WTC11 (cell line): ENCODE measurements around the gene LRMDA. TPM values are rescaled to one million over a fixed set of nuclear protein-coding genes. Genes with fewer than 3 reads are reported as not detected.

Source experiments
- ATAC-seq: fragments of 200-7000 bp; cut with Tn5 transposase; 2 replicates; pipeline ENCODE4 v1.10.0; 2021; ENCODE audit warnings: mild to moderate bottlenecking, moderate library complexity
- CTCF ChIA-PET: fragments of 300-600 bp; sonication (Branson Sonifier 250); formaldehyde crosslinking; loops from one replicate; lab custom pipeline; 2021; ENCODE audit warnings: antibody characterized with exemption; lab: Charles Lee
- POLR2A ChIA-PET: fragments of 350-600 bp; sonication (Branson Sonifier 250); formaldehyde crosslinking; loops from one replicate; lab custom pipeline; 2021; ENCODE audit warnings: antibody characterized with exemption; lab: Charles Lee
- DNase-seq: peaks from one replicate; pipeline ENCODE4 v3.0.0; 2021; ENCODE audit warnings: low spot score
- H3K27ac Mint-ChIP-seq: 2 replicates; pipeline ENCODE4 v1.8.0; 2021; ENCODE audit warnings: mixed read lengths
- H3K27me3 Mint-ChIP-seq: 2 replicates; pipeline ENCODE4 v1.8.0; 2021; ENCODE audit warnings: low read depth, mild to moderate bottlenecking, moderate library complexity, mixed read lengths
- H3K36me3 Mint-ChIP-seq: 2 replicates; pipeline ENCODE4 v1.8.0; 2021; ENCODE audit warnings: mixed read lengths
- H3K4me1 Mint-ChIP-seq: 2 replicates; pipeline ENCODE4 v1.8.0; 2022; ENCODE audit warnings: mixed read lengths
- H3K4me3 Mint-ChIP-seq: 2 replicates; pipeline ENCODE4 v1.8.0; 2021; ENCODE audit warnings: mild to moderate bottlenecking, moderate library complexity, mixed read lengths
- H3K9me3 Mint-ChIP-seq: 2 replicates; pipeline ENCODE4 v1.8.0; 2021; ENCODE audit warnings: mixed read lengths
- AFF4 ChIP-seq: sonication (generic); formaldehyde crosslinking; IDR thresholded peaks from 2 replicates; pipeline ENCODE4 v1.8.1; 2023; ENCODE audit warnings: mild to moderate bottlenecking, missing genetic modification reagents, borderline replicate concordance
- CREM ChIP-seq: sonication (generic); formaldehyde crosslinking; IDR thresholded peaks from 2 replicates; pipeline ENCODE4 v1.8.1; 2022; ENCODE audit warnings: mild to moderate bottlenecking, missing genetic modification reagents, moderate library complexity
- EMX1 ChIP-seq: fragments of 250-450 bp; sonication (Bioruptor Pico); IDR thresholded peaks from 2 replicates; pipeline ENCODE4 v1.8.0; 2021; ENCODE audit warnings: mild to moderate bottlenecking
- ERG ChIP-seq: fragments of 250-450 bp; sonication (Bioruptor Pico); IDR thresholded peaks from 2 replicates; pipeline ENCODE4 v1.8.0; 2021; ENCODE audit warnings: mild to moderate bottlenecking
- FOXJ3 ChIP-seq: sonication (generic); formaldehyde crosslinking; IDR thresholded peaks from 2 replicates; pipeline ENCODE4 v1.9.0; 2021; ENCODE audit warnings: missing genetic modification reagents, mild to moderate bottlenecking, borderline replicate concordance
- FOXP1 ChIP-seq: sonication (generic); formaldehyde crosslinking; IDR thresholded peaks from 2 replicates; pipeline ENCODE4 v1.8.0; 2022; ENCODE audit warnings: missing genetic modification reagents, mild to moderate bottlenecking, moderate library complexity, borderline replicate concordance
- GTF2I ChIP-seq: fragments of 250-450 bp; sonication (Bioruptor Pico); conservative IDR thresholded peaks from 2 replicates; pipeline ENCODE4 v1.4.0; 2021; ENCODE audit warnings: mild to moderate bottlenecking
- MYBL2 ChIP-seq: sonication (generic); formaldehyde crosslinking; IDR thresholded peaks from 2 replicates; pipeline ENCODE4 v1.8.1; 2023; ENCODE audit warnings: mild to moderate bottlenecking, moderate library complexity, missing genetic modification reagents
- NR2C2 ChIP-seq: sonication (generic); formaldehyde crosslinking; IDR thresholded peaks from 2 replicates; pipeline ENCODE4 v1.8.0; 2022; ENCODE audit warnings: mild to moderate bottlenecking, missing genetic modification reagents
- RORB ChIP-seq: fragments of 250-450 bp; sonication (Bioruptor Pico); IDR thresholded peaks from 2 replicates; pipeline ENCODE4 v1.9.0; 2021; ENCODE audit warnings: mild to moderate bottlenecking
- SOX15 ChIP-seq: fragments of 250-450 bp; sonication (Bioruptor Pico); IDR thresholded peaks from 2 replicates; pipeline ENCODE4 v1.9.0; 2021; ENCODE audit warnings: mild to moderate bottlenecking
- STAT6 ChIP-seq: sonication (generic); formaldehyde crosslinking; conservative IDR thresholded peaks from 2 replicates; pipeline ENCODE4 v1.8.1; 2023; ENCODE audit warnings: mild to moderate bottlenecking, low read depth, missing genetic modification reagents, moderate library complexity
- TP53 ChIP-seq: sonication (generic); formaldehyde crosslinking; IDR thresholded peaks from 2 replicates; pipeline ENCODE4 v1.8.1; 2023; ENCODE audit warnings: mild to moderate bottlenecking, missing genetic modification reagents
- USF2 ChIP-seq: sonication (generic); formaldehyde crosslinking; IDR thresholded peaks from 2 replicates; pipeline ENCODE4 v1.8.1; 2023; ENCODE audit warnings: mild to moderate bottlenecking, missing genetic modification reagents, moderate library complexity
- ZMAT4 ChIP-seq: fragments of 250-450 bp; sonication (Bioruptor Pico); IDR thresholded peaks from 2 replicates; pipeline ENCODE4 v1.9.0; 2021; ENCODE audit warnings: mild to moderate bottlenecking
- ZNF121 ChIP-seq: sonication (generic); formaldehyde crosslinking; IDR thresholded peaks from 2 replicates; pipeline ENCODE4 v1.8.0; 2023; ENCODE audit warnings: missing genetic modification reagents
- ZNF263 ChIP-seq: sonication (generic); formaldehyde crosslinking; IDR thresholded peaks from 2 replicates; pipeline ENCODE4 v1.8.1; 2022; ENCODE audit warnings: low read depth, mild to moderate bottlenecking, moderate library complexity, missing genetic modification reagents
- ZNF281 ChIP-seq: sonication (generic); formaldehyde crosslinking; IDR thresholded peaks from 2 replicates; pipeline ENCODE4 v1.8.0; 2023; ENCODE audit warnings: mild to moderate bottlenecking, missing genetic modification reagents
- ZNF396 ChIP-seq: fragments of 250-450 bp; sonication (Bioruptor Pico); IDR thresholded peaks from 2 replicates; pipeline ENCODE4 v1.8.0; 2021; ENCODE audit warnings: mild to moderate bottlenecking, moderate library complexity, borderline replicate concordance
- ZNF671 ChIP-seq: fragments of 250-450 bp; sonication (Bioruptor Pico); IDR thresholded peaks from 2 replicates; pipeline ENCODE4 v1.8.0; 2021; ENCODE audit warnings: mild to moderate bottlenecking
- total RNA-seq: library from RNA; stranded (reverse); gene quantifications from 3 replicates; pipeline ENCODE4 v1.2.3, GENCODE V29; 2021

The LRMDA gene
- total RNA-seq, 1 experiment from 2014 or later = 0.92 TPM

- Mint-ChIP-seq H3K4me1 (peaks cover 6% of the 10 kb centered on the region), H3K36me3 (no peaks in the 10 kb centered on the region), H3K9me3 (no peaks in the 10 kb centered on the region), H3K4me3 (no peak overlapping the region), H3K27ac (no peak overlapping the region), H3K27me3 (peaks cover 9% of the 10 kb centered on the region)
- DNase-seq (no peak), ATAC-seq (no peak)
- ChIA-PET POLR2A (no interaction called here), CTCF (no interaction called here)
- TF ChIP-seq TP53 = no peak
- no peak for TF ChIP-seq ZNF281 (CRISPR knock-in tag)
- TF ChIP-seq ZNF263 = no peak
- no peak for TF ChIP-seq FOXJ3 (CRISPR knock-in tag)
- TF ChIP-seq EMX1 = no peak
- TF ChIP-seq ZNF396 = no peak
- TF ChIP-seq GTF2I (CRISPR knock-in tag) = no peak
- no peak for TF ChIP-seq ERG (CRISPR knock-in tag)
- TF ChIP-seq ZNF121 (CRISPR knock-in tag) = no peak
- no peak for TF ChIP-seq AFF4 (CRISPR knock-in tag)
- no peak for TF ChIP-seq MYBL2 (CRISPR knock-in tag)
Measured at GRCh38 chr10:75624638-75625037, 193.2 kb downstream of the LRMDA start.

GRCh38 chr10:75630746-75631145 lies 199.3 kb downstream of the LRMDA start:
- DNase-seq = no peak
- Mint-ChIP-seq H3K27ac (no peak overlapping the region), H3K27me3 (peaks cover 2% of the 10 kb centered on the region; the same call in 1 of the 2 replicates), H3K4me3 (no peak overlapping the region), H3K36me3 (no peaks in the 10 kb centered on the region), H3K9me3 (no peaks in the 10 kb centered on the region), H3K4me1 (0 out of 2 replicates have a peak, but pooled peaks cover 5% of the 10 kb centered on the region)
- ATAC-seq = no peak
- TF ChIP-seq ZNF396 = no peak
- no peak for TF ChIP-seq USF2 (CRISPR knock-in tag)
- no peak for TF ChIP-seq ZMAT4 (CRISPR knock-in tag)
- no peak for TF ChIP-seq SOX15 (CRISPR knock-in tag)
- no peak for TF ChIP-seq NR2C2
- no peak for TF ChIP-seq FOXP1
- TF ChIP-seq STAT6 = no peak
- TF ChIP-seq CREM (CRISPR knock-in tag) = no peak
- no peak for TF ChIP-seq ZNF671 (CRISPR knock-in tag)
- TF ChIP-seq RORB (CRISPR knock-in tag) = no peak
- ChIA-PET POLR2A (no interaction called here), CTCF (no interaction called here)
